Memory B cell (primary cell): ENCODE data around the gene DBP.
A peak's percentile ranks its signal among the peaks of the same experiment; 100 is the strongest.
"Not testable (repeated sequence)": the region's sequence is repeated elsewhere in the genome, so short reads cannot be mapped to it uniquely, and the experiment has no call there.

Experiments used
- ATAC-seq: fragments of 150-1000 bp; cut with Tn5 transposase; 2 replicates; pipeline ENCODE4 v1.10.0; 2021; ENCODE audit warnings: low read depth, mild to moderate bottlenecking, moderate library complexity
- DNase-seq, 2 donors: peaks; one replicate each; pipeline ENCODE4 v3.0.0; 2022; ENCODE audit warnings: low spot score in 2 of 2
- H3K27ac Mint-ChIP-seq: one replicate; pipeline ENCODE4 v1.8.0; 2022; ENCODE audit warnings: mild to moderate bottlenecking, moderate library complexity, mixed read lengths
- H3K27me3 Mint-ChIP-seq: one replicate; pipeline ENCODE4 v1.8.0; 2022; ENCODE audit warnings: mixed read lengths
- H3K36me3 Mint-ChIP-seq: one replicate; pipeline ENCODE4 v1.8.0; 2022; ENCODE audit warnings: mild to moderate bottlenecking, mixed read lengths
- H3K4me1 Mint-ChIP-seq: one replicate; pipeline ENCODE4 v1.8.0; 2022; ENCODE audit warnings: mixed read lengths
- H3K4me3 Mint-ChIP-seq: one replicate; pipeline ENCODE4 v1.8.0; 2022; ENCODE audit warnings: mild to moderate bottlenecking, moderate library complexity, mixed read lengths
- H3K9me3 Mint-ChIP-seq: one replicate; pipeline ENCODE4 v1.8.0; 2022; ENCODE audit warnings: mixed read lengths

Gene DBP

DNA sequence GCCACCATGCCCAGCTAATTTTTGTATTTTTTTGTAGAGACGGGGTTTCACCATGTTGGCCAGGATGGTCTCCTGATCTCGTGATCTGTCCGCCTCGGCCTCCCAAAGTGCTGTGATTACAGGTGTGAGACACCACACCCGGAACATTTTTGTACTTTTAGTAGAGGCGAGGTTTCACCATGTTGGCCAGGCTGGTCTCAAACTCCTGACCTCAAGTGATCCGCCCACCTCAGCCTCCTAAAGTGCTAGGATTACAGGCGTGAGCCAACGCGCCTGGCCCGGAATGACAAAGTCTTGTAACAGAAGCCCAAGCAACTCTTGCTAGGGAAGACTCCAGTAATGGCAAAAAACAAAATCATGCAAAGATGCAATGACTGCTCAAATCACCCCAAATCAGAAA is 4.9 kb downstream of the DBP start:
- H3K9me3 Mint-ChIP-seq, H3K27me3 Mint-ChIP-seq, DNase-seq, ATAC-seq, H3K27ac Mint-ChIP-seq, H3K4me3 Mint-ChIP-seq: not testable (repeated sequence)
- H3K36me3 Mint-ChIP-seq, result peaks cover 12% of the 10 kb centered on the region
- H3K4me1 Mint-ChIP-seq, result peaks cover 18% of the 10 kb centered on the region

DNA sequence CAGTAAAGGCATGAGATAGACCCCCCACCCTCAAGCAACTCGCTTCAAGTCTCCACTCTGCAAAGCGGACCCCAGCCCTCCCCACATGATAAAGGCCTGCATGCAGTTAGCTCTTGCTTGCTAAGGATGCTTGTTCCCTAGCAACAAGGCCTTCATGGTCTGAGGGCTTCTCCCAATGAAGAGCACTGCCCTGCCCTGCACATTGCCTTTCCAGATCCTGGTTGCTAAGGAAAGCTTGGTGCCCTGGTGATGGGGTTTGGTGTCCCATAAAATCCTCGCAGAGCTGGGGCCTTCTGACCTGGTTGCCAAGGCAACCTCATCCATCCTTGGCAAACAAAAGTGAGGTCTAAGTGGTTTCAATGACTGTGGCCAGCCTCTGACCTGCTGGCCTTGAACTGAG is 6.0 kb downstream of the DBP start:
- DNase-seq (no peak), ATAC-seq (no peak)
- H3K36me3 Mint-ChIP-seq, result peaks cover 12% of the 10 kb centered on the region
- no peak overlapping the region for H3K4me3 Mint-ChIP-seq
- no peak overlapping the region for H3K27ac Mint-ChIP-seq
- H3K27me3 Mint-ChIP-seq, result no peaks in the 10 kb centered on the region
- H3K4me1 Mint-ChIP-seq, result peaks cover 20% of the 10 kb centered on the region
- no peaks in the 10 kb centered on the region for H3K9me3 Mint-ChIP-seq

- H3K9me3 Mint-ChIP-seq, result no peaks in the 10 kb centered on the region
- no peak overlapping the region for H3K27ac Mint-ChIP-seq
- no peak overlapping the region for H3K4me3 Mint-ChIP-seq
- no peak for ATAC-seq
- H3K4me1 Mint-ChIP-seq, result peaks cover 17% of the 10 kb centered on the region
- H3K27me3 Mint-ChIP-seq, result no peaks in the 10 kb centered on the region
- H3K36me3 Mint-ChIP-seq, result peaks cover 9% of the 10 kb centered on the region
- DNase-seq, result no peak
Measured at GRCh38 chr19:48630296-48631063, 6.7 kb downstream of the DBP start.

DNA sequence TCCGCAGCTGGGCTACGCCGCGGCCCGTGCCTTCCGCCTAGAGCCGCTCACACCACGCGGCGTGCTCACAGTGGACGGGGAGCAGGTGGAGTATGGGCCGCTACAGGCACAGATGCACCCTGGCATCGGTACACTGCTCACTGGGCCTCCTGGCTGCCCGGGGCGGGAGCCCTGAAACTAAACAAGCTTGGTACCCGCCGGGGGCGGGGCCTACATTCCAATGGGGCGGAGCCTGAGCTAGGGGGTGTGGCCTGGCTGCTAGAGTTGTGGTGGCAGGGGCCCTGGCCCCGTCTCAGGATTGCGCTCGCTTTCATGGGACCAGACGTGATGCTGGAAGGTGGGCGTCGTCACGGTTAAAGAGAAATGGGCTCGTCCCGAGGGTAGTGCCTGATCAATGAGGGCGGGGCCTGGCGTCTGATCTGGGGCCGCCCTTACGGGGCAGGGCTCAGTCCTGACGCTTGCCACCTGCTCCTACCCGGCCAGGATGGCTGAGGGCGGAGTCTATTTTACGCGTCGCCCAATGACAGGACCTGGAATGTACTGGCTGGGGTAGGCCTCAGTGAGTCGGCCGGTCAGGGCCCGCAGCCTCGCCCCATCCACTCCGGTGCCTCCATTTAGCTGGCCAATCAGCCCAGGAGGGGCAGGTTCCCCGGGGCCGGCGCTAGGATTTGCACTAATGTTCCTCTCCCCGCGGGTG is 7.4 kb downstream of the DBP start:
- no peak overlapping the region for H3K4me3 Mint-ChIP-seq
- H3K36me3 Mint-ChIP-seq, result peaks cover 9% of the 10 kb centered on the region
- no peak overlapping the region for H3K27ac Mint-ChIP-seq
- H3K4me1 Mint-ChIP-seq, result peaks cover 16% of the 10 kb centered on the region
- ATAC-seq, result no peak
- H3K27me3 Mint-ChIP-seq, result no peaks in the 10 kb centered on the region
- DNase-seq, result peak in 1 of 2 donors; percentile 17
- H3K9me3 Mint-ChIP-seq, result no peaks in the 10 kb centered on the region

DNA sequence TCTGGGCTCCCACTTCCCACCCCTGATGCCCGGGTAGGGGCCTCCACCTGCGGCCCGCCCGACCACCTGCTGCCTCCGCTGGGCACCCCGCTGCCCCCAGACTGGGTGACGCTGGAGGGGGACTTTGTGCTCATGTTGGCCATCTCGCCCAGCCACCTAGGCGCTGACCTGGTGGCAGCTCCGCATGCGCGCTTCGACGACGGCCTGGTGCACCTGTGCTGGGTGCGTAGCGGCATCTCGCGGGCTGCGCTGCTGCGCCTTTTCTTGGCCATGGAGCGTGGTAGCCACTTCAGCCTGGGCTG is 7.9 kb downstream of the DBP start:
- H3K9me3 Mint-ChIP-seq, result no peaks in the 10 kb centered on the region
- ATAC-seq (no peak), DNase-seq (peak in 1 of 2 donors; percentile 12)
- H3K4me1 Mint-ChIP-seq, result peaks cover 17% of the 10 kb centered on the region
- H3K27me3 Mint-ChIP-seq, result no peaks in the 10 kb centered on the region
- no peak overlapping the region for H3K27ac Mint-ChIP-seq
- H3K36me3 Mint-ChIP-seq, result peaks cover 9% of the 10 kb centered on the region
- H3K4me3 Mint-ChIP-seq, result no peak overlapping the region

DNA sequence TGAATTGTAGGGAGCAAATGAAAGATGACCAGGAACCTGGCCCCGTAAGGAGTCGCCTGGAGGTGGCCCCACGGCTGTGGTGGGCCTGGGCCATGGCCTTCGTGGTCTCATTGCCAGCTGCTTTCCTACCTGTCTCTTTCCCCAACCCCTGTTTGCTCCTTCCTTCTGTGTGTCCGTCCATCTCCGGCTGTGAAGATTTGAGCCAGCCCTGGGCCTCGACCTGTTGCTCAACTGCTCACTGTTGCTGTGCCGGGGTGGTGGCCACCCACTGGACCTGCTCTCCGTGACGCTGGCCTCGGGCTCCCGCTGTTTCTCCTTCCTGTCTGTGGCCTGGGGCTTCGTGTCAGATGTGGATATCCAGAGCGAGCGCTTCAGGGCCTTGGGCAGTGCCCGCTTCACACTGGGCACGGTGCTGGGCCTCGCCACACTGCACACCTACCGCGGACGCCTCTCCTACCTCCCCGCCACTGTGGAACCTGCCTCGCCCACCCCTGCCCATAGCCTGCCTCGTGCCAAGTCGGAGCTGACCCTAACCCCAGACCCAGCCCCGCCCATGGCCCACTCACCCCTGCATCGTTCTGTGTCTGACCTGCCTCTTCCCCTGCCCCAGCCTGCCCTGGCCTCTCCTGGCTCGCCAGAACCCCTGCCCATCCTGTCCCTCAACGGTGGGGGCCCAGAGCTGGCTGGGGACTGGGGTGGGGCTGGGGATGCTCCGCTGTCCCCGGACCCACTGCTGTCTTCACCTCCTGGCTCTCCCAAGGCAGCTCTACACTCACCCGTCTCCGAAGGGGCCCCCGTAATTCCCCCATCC is 8.5 kb downstream of the DBP start:
- no peak overlapping the region for H3K4me3 Mint-ChIP-seq
- H3K36me3 Mint-ChIP-seq, result peaks cover 11% of the 10 kb centered on the region
- H3K9me3 Mint-ChIP-seq, result no peaks in the 10 kb centered on the region
- ATAC-seq, result no peak
- no peaks in the 10 kb centered on the region for H3K27me3 Mint-ChIP-seq
- peaks cover 20% of the 10 kb centered on the region for H3K4me1 Mint-ChIP-seq
- peak in 1 of 2 donors; percentile 17 for DNase-seq
- H3K27ac Mint-ChIP-seq, result peak overlapping the region; percentile 78

DNA sequence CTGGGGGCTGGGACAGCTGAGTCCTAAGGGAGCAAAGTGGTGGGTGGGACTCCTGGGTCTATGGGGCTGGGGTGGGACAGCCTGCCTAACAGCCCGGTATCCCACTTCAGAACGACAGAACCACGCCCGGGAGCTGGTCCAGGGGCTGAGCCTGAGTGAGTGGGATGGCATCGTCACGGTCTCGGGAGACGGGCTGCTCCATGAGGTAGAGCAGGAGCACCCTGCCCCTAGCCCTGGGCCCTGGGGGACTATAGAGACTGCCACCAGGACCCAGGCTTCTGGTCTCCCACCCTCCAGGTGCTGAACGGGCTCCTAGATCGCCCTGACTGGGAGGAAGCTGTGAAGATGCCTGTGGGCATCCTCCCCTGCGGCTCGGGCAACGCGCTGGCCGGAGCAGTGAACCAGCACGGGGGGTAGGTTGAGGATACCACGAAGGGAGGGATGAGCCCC is 9.3 kb downstream of the DBP start:
- no peak overlapping the region for H3K4me3 Mint-ChIP-seq
- no peaks in the 10 kb centered on the region for H3K9me3 Mint-ChIP-seq
- peaks cover 14% of the 10 kb centered on the region for H3K36me3 Mint-ChIP-seq
- DNase-seq (no peak), ATAC-seq (no peak)
- H3K27me3 Mint-ChIP-seq, result no peaks in the 10 kb centered on the region
- no peak overlapping the region for H3K27ac Mint-ChIP-seq
- H3K4me1 Mint-ChIP-seq, result peaks cover 23% of the 10 kb centered on the region

DNA sequence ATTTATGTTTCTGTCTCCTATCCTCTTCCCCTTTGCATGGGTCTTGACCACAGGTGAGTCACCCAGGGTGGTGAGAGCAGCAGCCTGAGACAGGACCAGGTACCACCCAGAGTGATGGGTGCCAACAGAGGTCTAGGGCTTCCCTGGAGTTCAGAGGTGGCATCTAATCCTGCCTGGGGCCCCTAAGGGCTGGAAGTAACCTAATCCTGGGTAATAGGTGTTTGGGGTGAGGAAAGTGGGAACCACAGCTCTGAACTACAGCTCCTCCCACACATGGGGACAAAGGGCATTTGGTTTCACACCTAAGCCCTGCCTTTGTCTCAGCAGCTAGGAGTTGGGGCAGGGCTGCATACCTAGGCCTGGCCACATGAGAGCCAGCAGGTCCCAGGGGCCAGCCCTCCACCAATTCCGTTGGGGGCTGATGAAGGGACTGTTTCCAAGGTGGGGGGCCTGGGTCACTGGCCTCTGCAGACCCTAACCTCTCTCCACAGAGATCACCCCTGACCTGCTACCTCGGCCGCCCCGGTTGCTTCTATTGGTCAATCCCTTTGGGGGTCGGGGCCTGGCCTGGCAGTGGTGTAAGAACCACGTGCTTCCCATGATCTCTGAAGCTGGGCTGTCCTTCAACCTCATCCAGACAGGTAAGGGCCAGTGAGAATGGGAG is 9.8 kb downstream of the DBP start:
- H3K4me1 Mint-ChIP-seq, result peaks cover 25% of the 10 kb centered on the region
- H3K4me3 Mint-ChIP-seq, result no peak overlapping the region
- H3K36me3 Mint-ChIP-seq, result peaks cover 16% of the 10 kb centered on the region
- DNase-seq (peak in 1 of 2 donors; percentile 17), ATAC-seq (no peak)
- H3K27ac Mint-ChIP-seq, result no peak overlapping the region
- no peaks in the 10 kb centered on the region for H3K9me3 Mint-ChIP-seq
- no peaks in the 10 kb centered on the region for H3K27me3 Mint-ChIP-seq

DNA sequence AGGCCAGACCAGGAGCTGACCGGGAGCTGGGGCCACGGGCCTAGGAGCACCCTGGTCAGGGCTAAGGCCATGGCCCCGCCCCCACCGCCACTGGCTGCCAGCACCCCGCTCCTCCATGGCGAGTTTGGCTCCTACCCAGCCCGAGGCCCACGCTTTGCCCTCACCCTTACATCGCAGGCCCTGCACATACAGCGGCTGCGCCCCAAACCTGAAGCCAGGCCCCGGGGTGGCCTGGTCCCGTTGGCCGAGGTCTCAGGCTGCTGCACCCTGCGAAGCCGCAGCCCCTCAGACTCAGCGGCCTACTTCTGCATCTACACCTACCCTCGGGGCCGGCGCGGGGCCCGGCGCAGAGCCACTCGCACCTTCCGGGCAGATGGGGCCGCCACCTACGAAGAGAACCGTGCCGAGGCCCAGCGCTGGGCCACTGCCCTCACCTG is 11.3 kb downstream of the DBP start:
- no peak overlapping the region for H3K4me3 Mint-ChIP-seq
- DNase-seq (no peak), ATAC-seq (no peak)
- H3K27me3 Mint-ChIP-seq, result no peaks in the 10 kb centered on the region
- no peaks in the 10 kb centered on the region for H3K9me3 Mint-ChIP-seq
- H3K4me1 Mint-ChIP-seq, result peaks cover 26% of the 10 kb centered on the region
- no peak overlapping the region for H3K27ac Mint-ChIP-seq
- H3K36me3 Mint-ChIP-seq, result peaks cover 16% of the 10 kb centered on the region

- peak overlapping the region; percentile 73 for H3K27ac Mint-ChIP-seq
- H3K36me3 Mint-ChIP-seq, result peaks cover 12% of the 10 kb centered on the region
- H3K9me3 Mint-ChIP-seq, result no peaks in the 10 kb centered on the region
- H3K4me3 Mint-ChIP-seq, result peak overlapping the region; percentile 5
- no peaks in the 10 kb centered on the region for H3K27me3 Mint-ChIP-seq
- DNase-seq (peak in 1 of 2 donors; percentile 20), ATAC-seq (no peak)
- H3K4me1 Mint-ChIP-seq, result peaks cover 26% of the 10 kb centered on the region
Measured at GRCh38 chr19:48624791-48625723, 12.1 kb downstream of the DBP start.

DNA sequence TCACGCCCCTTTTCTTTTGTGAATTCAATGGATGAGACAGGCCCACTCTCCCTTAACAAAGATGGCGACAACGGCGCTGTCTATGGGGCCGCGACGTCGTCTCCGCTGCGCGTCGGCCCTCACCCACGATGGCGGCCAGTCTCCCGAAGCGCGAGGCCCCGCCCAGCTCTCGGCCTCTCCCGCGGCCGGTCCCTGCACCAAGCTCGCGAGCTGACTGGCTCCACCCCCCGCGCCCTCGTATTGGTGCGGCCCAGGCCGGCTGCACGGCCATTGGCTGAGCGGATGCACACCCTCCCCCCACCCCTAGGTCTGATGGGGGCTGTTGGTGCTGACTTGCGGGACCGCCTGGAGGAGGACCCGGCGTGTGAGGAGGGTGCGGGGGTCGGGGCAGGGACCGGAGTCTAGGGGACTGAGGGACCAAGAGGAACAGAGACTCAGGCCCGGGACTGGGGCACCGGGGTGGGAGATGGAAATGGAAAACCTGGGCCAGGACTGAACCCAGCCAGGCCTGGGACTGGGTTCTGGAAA is 13.0 kb downstream of the DBP start:
- Mint-ChIP-seq H3K4me1 (peaks cover 31% of the 10 kb centered on the region), H3K36me3 (peaks cover 15% of the 10 kb centered on the region), H3K4me3 (peak overlapping the region; percentile 87), H3K27me3 (no peaks in the 10 kb centered on the region), H3K27ac (peak overlapping the region; percentile 73), H3K9me3 (no peaks in the 10 kb centered on the region)
- peak; percentile 81 to 92 for DNase-seq
- ATAC-seq, result peak; percentile 75

DNA sequence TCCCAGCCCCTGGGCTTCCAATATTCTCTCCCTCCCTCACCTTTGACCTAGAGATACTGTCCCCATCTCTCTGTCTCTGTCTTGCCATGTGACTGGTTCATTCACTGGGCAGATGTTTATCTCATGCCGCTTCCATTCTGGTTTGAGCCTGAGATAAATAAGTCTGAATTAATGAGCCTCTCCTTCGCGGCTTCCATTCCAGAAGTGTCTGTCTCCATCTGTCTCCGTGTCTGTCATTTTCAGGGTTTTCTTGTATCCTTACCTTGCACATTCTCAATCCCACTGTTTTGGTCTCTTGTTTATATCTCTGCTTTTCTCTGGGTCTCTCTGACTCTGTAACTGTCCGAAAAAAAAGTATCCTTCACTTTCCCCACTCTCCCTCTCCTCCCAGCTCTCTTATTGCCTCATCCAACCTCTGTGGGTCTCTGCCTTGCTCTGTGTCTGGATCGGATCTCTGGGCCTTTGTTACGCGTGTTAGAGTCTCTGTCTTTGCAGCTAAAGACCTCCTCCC is 13.6 kb downstream of the DBP start:
- Mint-ChIP-seq H3K4me3 (peak overlapping the region; percentile 87), H3K27me3 (no peaks in the 10 kb centered on the region), H3K9me3 (no peaks in the 10 kb centered on the region), H3K4me1 (peaks cover 31% of the 10 kb centered on the region), H3K36me3 (peaks cover 13% of the 10 kb centered on the region), H3K27ac (peak overlapping the region; percentile 73)
- ATAC-seq, result no peak
- DNase-seq, result no peak
